Endodermal cell (in vitro differentiated cells): Measurements from ENCODE around the gene TREH. TPM values are rescaled to one million over a fixed set of nuclear protein-coding genes. Genes with fewer than 3 reads are reported as not detected.
A peak's percentile ranks its signal among the peaks of the same experiment; 100 is the strongest.

Experiments used
- DNase-seq: peaks from one replicate; pipeline ENCODE4 v3.0.0-alpha.2; 2017
- H3K27ac ChIP-seq: 2 replicates; pipeline ENCODE4 v1.5.1; 2013; ENCODE audit warnings: mild to moderate bottlenecking, low read depth, low read length, moderate library complexity
- H3K27me3 ChIP-seq: 2 replicates; pipeline ENCODE4 v1.6.1; 2013; ENCODE audit warnings: mild to moderate bottlenecking, low read length, moderate library complexity; ENCODE audit not compliant: insufficient read depth, control insufficient read depth, poor library complexity, severe bottlenecking
- H3K36me3 ChIP-seq: 2 replicates; pipeline ENCODE4 v1.7.0; 2013; ENCODE audit warnings: mild to moderate bottlenecking, low read length, moderate library complexity; ENCODE audit not compliant: control insufficient read depth, insufficient read depth
- H3K4me1 ChIP-seq: one replicate; pipeline ENCODE4 v1.7.0; 2013; ENCODE audit warnings: low read length; ENCODE audit not compliant: control insufficient read depth, insufficient read depth
- H3K4me3 ChIP-seq: 2 replicates; pipeline ENCODE4 v1.5.1; 2013; ENCODE audit warnings: mild to moderate bottlenecking, low read length, moderate library complexity
- H3K9ac ChIP-seq: 2 replicates; pipeline ENCODE4 v1.6.1; 2013; ENCODE audit warnings: mild to moderate bottlenecking, low read length, moderate library complexity; ENCODE audit not compliant: poor library complexity, severe bottlenecking; ENCODE audit errors: extremely low read depth
- H3K9me3 ChIP-seq: 2 replicates; pipeline ENCODE4 v1.6.1; 2013; ENCODE audit warnings: mild to moderate bottlenecking, low read length, moderate library complexity; ENCODE audit not compliant: control insufficient read depth
- H3K27ac Mint-ChIP-seq: 2 replicates; pipeline ENCODE4 v1.8.0; 2020; ENCODE audit warnings: mixed read lengths
- H3K27me3 Mint-ChIP-seq: 2 replicates; pipeline ENCODE4 v1.8.0; 2021; ENCODE audit warnings: mild to moderate bottlenecking, mixed read lengths; ENCODE audit not compliant: insufficient read depth
- H3K36me3 Mint-ChIP-seq: 2 replicates; pipeline ENCODE4 v1.8.0; 2020; ENCODE audit warnings: low read depth, mixed read lengths
- H3K4me1 Mint-ChIP-seq: 2 replicates; pipeline ENCODE4 v1.8.0; 2020; ENCODE audit warnings: mixed read lengths
- H3K4me3 Mint-ChIP-seq: 2 replicates; pipeline ENCODE4 v1.8.0; 2020; ENCODE audit warnings: mild to moderate bottlenecking, moderate library complexity, mixed read lengths
- H3K9me3 Mint-ChIP-seq: 2 replicates; pipeline ENCODE4 v1.8.0; 2020; ENCODE audit warnings: mild to moderate bottlenecking, mixed read lengths
- CTCF ChIP-seq: fragments of 200-600 bp; sonication (generic); conservative IDR thresholded peaks from 2 replicates; pipeline ENCODE4 v1.5.0; 2021; ENCODE audit warnings: antibody characterized with exemption, mild to moderate bottlenecking
- WGBS, 2 experiments: methylation state at CpG; one replicate each; pipeline versions ENCODE4 v1.1.5 to v1.1.7; 2013; ENCODE audit warnings: missing lambda C conversion rate in 2 of 2, mixed read lengths in 1 of 2; ENCODE audit not compliant: insufficient coverage in 1 of 2, insufficient read length in 1 of 2; 5-methylcytosine and 5-hydroxymethylcytosine counted together
- total RNA-seq, 2 donors: library from RNA; stranded (reverse); fragmentation: NEBNext Ultra II Directional in 1 of 2; extraction: Animal tissue kit (Norgen Biotek cat#: 25700) in 1 of 2; gene quantifications; 2 replicates in 1 of 2; 3 replicates in 1 of 2; pipeline ENCODE4 v1.2.1, GENCODE V29; 2021

TREH gene
- total RNA-seq, 2 donors from 2014 or later: not detected

- 87% methylated on average over 6 of the region's 6 CpGs; no CpG with 5 or more reads in 1 of the 2 experiments for WGBS, 2 experiments
- no peak overlapping the region for H3K4me3 ChIP-seq
- no peak overlapping the region for H3K27ac ChIP-seq
- no peaks in the 10 kb centered on the region for H3K36me3 ChIP-seq
- Mint-ChIP-seq H3K4me3 (no peak overlapping the region), H3K4me1 (peaks cover 6% of the 10 kb centered on the region), H3K27ac (no peak overlapping the region), H3K9me3 (no peaks in the 10 kb centered on the region), H3K36me3 (peaks cover 4% of the 10 kb centered on the region), H3K27me3 (peaks cover 33% of the 10 kb centered on the region)
- no peak for TF ChIP-seq CTCF
- DNase-seq: no peak
- H3K27me3 ChIP-seq: no peaks in the 10 kb centered on the region
- H3K4me1 ChIP-seq: no peaks in the 10 kb centered on the region
- H3K9me3 ChIP-seq: no peaks in the 10 kb centered on the region
- H3K9ac ChIP-seq: no peak overlapping the region
Measured at GRCh38 chr11:118708296-118708695, 28.8 kb upstream of the TREH start.

- peaks cover 4% of the 10 kb centered on the region for H3K36me3 Mint-ChIP-seq
- WGBS, 2 experiments: 92 to 96% methylated on average over 6 to 7 of the region's 7 CpGs
- TF ChIP-seq CTCF: no peak
Measured at GRCh38 chr11:118706546-118706825, 27.0 kb upstream of the TREH start.

GRCh38 chr11:118705791-118706545 is 26.5 kb upstream of the TREH start:
- H3K27me3 ChIP-seq: no peaks in the 10 kb centered on the region
- Mint-ChIP-seq H3K27me3 (peaks cover 33% of the 10 kb centered on the region), H3K4me1 (peaks cover 4% of the 10 kb centered on the region), H3K9me3 (peaks cover 5% of the 10 kb centered on the region), H3K36me3 (peaks cover 4% of the 10 kb centered on the region), H3K27ac (no peak overlapping the region), H3K4me3 (no peak overlapping the region)
- no peaks in the 10 kb centered on the region for H3K4me1 ChIP-seq
- TF ChIP-seq CTCF: no peak
- H3K4me3 ChIP-seq: no peak overlapping the region
- 84 to 96% methylated on average over 11 to 12 of the region's 12 CpGs for WGBS, 2 experiments
- peak overlapping the region; percentile 68 for H3K27ac ChIP-seq
- DNase-seq: no peak
- H3K36me3 ChIP-seq: no peaks in the 10 kb centered on the region
- no peaks in the 10 kb centered on the region for H3K9me3 ChIP-seq
- no peak overlapping the region for H3K9ac ChIP-seq

More at GRCh38 chr11:118706546-118706825, 27.0 kb upstream of the TREH start:
- Histone ChIP-seq H3K27ac (peak overlapping the region; percentile 68), H3K9ac (no peak overlapping the region), H3K4me1 (no peaks in the 10 kb centered on the region), H3K36me3 (no peaks in the 10 kb centered on the region), H3K4me3 (no peak overlapping the region), H3K27me3 (no peaks in the 10 kb centered on the region), H3K9me3 (no peaks in the 10 kb centered on the region)
- H3K4me1 Mint-ChIP-seq: peaks cover 4% of the 10 kb centered on the region
- H3K9me3 Mint-ChIP-seq: peaks cover 2% of the 10 kb centered on the region
- no peak overlapping the region for H3K4me3 Mint-ChIP-seq
- H3K27me3 Mint-ChIP-seq: peaks cover 33% of the 10 kb centered on the region
- no peak overlapping the region for H3K27ac Mint-ChIP-seq
- DNase-seq: no peak
